Stimulated activated naive B cell treated with anti-CD40 and anti-IgM and Interleukin-4, amounts not matched to agents 10 μg/mL and 1 μg/mL and 100 μg/mL, for 72 hours (primary cell): ENCODE results near the gene ATAD3C.
"Not testable (repeated sequence)": the region's sequence is repeated elsewhere in the genome, so short reads cannot be mapped to it uniquely, and the experiment has no call there.

Experiments
- ATAC-seq, 2 donors: fragments of 150-1000 bp; cut with Tn5 transposase; replicated peaks; 2 replicates each; pipeline ENCODE4 v1.10.0; 2021; ENCODE audit warnings: moderate library complexity in 1 of 2
- DNase-seq: peaks from one replicate; pipeline ENCODE4 v3.0.0; 2021
- H3K27ac Mint-ChIP-seq: one replicate; pipeline ENCODE4 v1.8.0; 2022; ENCODE audit warnings: mild to moderate bottlenecking, mixed read lengths
- H3K27me3 Mint-ChIP-seq, 2 donors: one replicate each; pipeline ENCODE4 v1.8.0; 2022; ENCODE audit warnings: mixed read lengths in 2 of 2
- H3K36me3 Mint-ChIP-seq, 2 donors: one replicate each; pipeline ENCODE4 v1.8.0; 2022; ENCODE audit warnings: mixed read lengths in 2 of 2, mild to moderate bottlenecking in 1 of 2
- H3K4me1 Mint-ChIP-seq, 2 donors: one replicate each; pipeline ENCODE4 v1.8.0; 2022; ENCODE audit warnings: mixed read lengths in 2 of 2, mild to moderate bottlenecking in 1 of 2
- H3K4me3 Mint-ChIP-seq, 2 donors: one replicate each; pipeline ENCODE4 v1.8.0; 2022; ENCODE audit warnings: mild to moderate bottlenecking in 2 of 2, mixed read lengths in 2 of 2, moderate library complexity in 1 of 2
- H3K9me3 Mint-ChIP-seq, 2 donors: one replicate each; pipeline ENCODE4 v1.8.0; 2022; ENCODE audit warnings: mixed read lengths in 2 of 2, mild to moderate bottlenecking in 1 of 2

Gene ATAD3C

DNA sequence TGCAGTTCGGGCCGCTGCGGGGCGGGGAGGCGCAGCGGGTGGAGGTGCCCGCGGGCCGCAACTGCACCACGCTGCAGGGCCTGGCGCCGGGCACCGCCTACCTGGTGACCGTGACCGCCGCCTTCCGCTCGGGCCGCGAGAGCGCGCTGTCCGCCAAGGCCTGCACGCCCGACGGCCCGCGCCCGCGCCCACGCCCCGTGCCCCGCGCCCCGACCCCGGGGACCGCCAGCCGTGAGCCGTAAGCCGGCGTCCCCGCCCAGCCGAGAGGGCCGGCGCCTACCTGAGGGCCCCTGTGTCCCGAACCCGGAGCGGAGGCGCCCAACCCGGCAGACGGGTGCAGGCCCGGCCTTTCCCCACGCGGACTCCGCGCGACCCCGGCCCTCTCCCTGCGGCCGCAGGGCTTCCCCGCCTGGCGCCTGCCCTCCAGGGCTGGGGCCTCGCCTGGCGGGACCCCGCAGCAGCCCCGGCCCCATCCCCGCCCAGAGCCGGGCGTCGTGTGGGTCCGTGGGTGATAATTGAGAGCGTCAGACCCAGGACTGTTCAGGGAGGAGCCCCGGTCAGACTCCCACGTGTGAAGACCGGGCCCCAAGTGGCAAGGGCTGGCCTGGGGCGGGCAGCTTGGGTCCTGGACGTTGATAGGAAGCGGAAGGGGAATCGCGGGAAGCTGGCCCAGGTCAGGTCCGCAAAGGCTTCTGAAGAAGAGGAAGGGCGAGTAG, 9.8 kb upstream of the ATAD3C start:
- ATAC-seq (no peak), DNase-seq (no peak)
- peaks cover 15 to 45% of the 10 kb centered on the region in 2 donors for H3K27me3 Mint-ChIP-seq
- H3K27ac Mint-ChIP-seq = no peak overlapping the region
- peaks cover 15 to 23% of the 10 kb centered on the region in 2 donors for H3K4me1 Mint-ChIP-seq
- H3K9me3 Mint-ChIP-seq = no peaks in the 10 kb centered on the region
- no peaks in the 10 kb centered on the region for H3K36me3 Mint-ChIP-seq
- no peak overlapping the region for H3K4me3 Mint-ChIP-seq

DNA sequence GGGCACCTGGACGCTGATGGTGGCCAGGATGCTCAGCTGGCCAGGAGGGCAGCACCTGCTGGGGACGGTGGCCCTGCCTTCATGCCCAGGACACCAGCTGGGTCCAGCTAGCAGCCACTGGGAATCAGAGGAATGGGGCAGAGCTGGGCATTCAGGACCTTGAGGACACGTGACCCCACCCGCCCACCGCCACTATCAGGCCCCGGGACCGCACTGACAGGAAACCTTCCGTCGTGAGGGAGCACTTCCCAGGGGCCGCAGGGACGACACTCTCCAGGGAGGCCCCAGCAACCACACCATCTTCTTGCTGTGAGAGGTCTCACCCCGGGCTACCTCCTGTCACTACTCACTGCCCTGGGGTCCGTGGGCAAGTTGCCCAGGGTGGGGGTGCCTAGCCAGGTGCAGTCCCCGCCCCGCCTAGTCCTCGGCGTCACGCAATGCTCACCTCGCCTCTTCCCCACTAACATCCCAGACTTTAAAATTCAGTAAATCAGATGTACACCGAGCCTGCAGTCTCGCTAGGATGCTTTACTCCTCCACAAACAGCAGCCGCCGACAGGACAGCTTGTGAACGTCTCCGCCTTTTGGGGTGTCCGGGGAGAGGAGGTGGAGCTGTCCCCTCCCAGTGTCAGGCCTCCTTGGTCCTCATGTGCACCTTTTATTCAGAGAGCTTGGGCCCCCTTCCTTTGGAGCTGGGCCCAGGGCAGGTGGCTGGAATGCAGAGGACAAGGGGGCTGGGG, 9.1 kb upstream of the ATAD3C start:
- H3K36me3 Mint-ChIP-seq = no peaks in the 10 kb centered on the region
- no peak overlapping the region for H3K27ac Mint-ChIP-seq
- H3K27me3 Mint-ChIP-seq = peaks cover 9 to 38% of the 10 kb centered on the region in 2 donors
- no peaks in the 10 kb centered on the region for H3K9me3 Mint-ChIP-seq
- peak overlapping the region in 1 of 2 donors; percentile 22 for H3K4me3 Mint-ChIP-seq
- ATAC-seq = no peak
- no peak for DNase-seq
- H3K4me1 Mint-ChIP-seq = peaks cover 11 to 15% of the 10 kb centered on the region in 2 donors

DNA sequence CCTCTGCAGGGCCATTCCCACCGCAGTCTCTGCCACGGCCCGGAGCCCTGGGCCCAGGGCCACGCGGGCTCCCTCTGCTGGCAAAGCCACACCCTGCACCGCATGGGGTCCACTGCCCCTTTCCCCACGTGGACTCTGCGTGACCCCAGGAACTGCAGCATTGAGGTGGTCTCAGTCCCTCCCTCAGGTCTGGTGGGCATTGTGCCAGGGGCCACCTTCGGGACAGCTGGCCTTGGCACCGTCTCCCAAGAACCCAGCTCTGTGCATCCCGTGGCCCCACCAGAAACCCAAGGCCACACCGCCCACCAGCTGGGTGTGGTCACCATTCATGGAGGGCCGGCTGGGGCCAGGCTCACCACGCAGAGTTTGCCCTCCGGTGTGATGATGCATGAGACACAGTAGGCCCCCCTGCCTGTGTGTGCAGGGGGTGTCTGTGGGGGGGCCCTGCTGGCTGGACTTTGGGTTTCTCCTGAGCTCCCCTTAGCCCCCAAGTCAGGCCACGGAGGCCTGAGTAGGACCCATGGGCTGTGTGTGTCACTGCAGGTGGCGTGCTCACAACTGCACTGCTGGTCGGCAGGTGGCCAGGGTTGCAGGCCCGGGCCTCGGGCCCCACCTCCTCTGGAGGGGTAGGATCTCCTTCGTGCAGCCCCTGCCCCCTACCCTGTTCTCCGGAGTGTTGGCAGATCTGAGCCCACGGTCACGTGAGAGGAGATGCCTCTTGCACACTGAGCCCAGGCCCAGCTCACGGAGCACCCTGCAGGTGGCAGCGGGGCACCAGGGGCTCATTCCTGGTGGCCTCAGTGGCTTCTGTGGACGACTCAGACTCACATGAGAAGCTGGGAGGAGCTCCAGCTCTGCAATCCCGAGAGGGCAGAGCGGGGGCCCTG, 8.2 kb upstream of the ATAD3C start:
- no peaks in the 10 kb centered on the region for H3K36me3 Mint-ChIP-seq
- no peaks in the 10 kb centered on the region for H3K9me3 Mint-ChIP-seq
- H3K27me3 Mint-ChIP-seq = peaks cover 8 to 34% of the 10 kb centered on the region in 2 donors
- H3K4me3 Mint-ChIP-seq = peak overlapping the region in 1 of 2 donors; percentile 22
- no peak overlapping the region for H3K27ac Mint-ChIP-seq
- H3K4me1 Mint-ChIP-seq = peaks cover 10 to 11% of the 10 kb centered on the region in 2 donors
- peak; percentile 82 to 86 for ATAC-seq
- no peak for DNase-seq

DNA sequence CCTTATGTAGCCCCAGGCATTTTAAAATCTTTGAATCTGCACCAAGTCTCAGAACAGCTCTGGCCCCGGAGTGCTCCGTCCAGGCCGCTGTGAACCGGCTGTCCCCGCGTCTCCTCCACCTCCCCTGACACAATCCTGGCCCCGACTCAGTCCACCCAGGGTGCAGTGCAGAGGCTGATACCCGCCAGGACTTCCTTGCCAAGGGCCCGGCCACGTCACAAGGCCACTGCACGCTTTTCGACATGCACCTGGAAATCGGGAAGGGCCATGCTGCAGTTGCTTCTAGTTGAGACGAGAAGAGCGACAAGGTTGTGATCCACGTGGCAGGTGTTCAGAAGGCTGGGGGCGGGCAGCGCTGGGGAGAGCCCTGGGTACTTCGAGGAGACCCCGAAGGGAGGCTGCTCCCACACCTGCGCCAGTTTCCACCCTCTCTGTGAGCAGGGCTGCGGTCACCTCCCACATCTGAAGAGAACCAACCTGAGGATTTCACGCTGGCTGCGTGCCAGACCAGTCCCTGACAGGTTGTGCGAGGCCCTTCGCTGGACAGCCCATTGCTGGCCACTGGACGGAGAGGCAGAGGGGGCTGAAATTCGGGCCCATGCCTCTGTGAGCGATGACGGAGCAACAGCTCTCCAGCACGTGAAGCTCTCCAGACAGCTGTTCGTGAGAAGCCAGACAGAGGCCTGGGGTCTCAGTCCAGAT, 7.3 kb upstream of the ATAD3C start:
- no peak overlapping the region for H3K27ac Mint-ChIP-seq
- ATAC-seq (no peak), DNase-seq (no peak)
- peaks cover 7 to 9% of the 10 kb centered on the region in 2 donors for H3K4me1 Mint-ChIP-seq
- no peaks in the 10 kb centered on the region for H3K9me3 Mint-ChIP-seq
- H3K36me3 Mint-ChIP-seq = no peaks in the 10 kb centered on the region
- H3K27me3 Mint-ChIP-seq = peaks cover 5 to 26% of the 10 kb centered on the region in 2 donors
- H3K4me3 Mint-ChIP-seq = no peak overlapping the region

DNA sequence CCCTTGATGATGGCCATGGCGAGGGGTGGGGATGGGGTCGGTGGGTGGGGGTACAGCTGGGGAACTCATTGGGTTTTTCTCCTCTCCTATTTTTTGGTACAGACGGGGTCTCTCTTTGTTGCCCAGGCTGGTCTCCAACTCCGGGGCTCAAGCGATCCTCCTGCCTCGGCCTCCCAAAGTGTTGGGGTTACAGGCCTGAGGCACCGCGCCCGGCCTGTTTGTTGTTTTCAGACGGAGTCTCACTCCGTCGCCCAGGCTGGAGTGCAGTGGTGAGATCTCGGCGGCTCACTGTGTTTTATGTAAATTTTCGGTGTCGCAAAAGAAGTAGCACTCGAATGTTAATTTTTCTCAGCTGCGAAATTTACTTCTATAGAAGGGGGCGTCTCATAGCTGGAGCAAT, 2.9 kb upstream of the ATAD3C start:
- not testable (repeated sequence) for DNase-seq, H3K4me1 Mint-ChIP-seq, H3K4me3 Mint-ChIP-seq, ATAC-seq, H3K27ac Mint-ChIP-seq, H3K9me3 Mint-ChIP-seq, H3K36me3 Mint-ChIP-seq
- H3K27me3 Mint-ChIP-seq = peaks cover 6 to 14% of the 10 kb centered on the region in 2 donors

DNA sequence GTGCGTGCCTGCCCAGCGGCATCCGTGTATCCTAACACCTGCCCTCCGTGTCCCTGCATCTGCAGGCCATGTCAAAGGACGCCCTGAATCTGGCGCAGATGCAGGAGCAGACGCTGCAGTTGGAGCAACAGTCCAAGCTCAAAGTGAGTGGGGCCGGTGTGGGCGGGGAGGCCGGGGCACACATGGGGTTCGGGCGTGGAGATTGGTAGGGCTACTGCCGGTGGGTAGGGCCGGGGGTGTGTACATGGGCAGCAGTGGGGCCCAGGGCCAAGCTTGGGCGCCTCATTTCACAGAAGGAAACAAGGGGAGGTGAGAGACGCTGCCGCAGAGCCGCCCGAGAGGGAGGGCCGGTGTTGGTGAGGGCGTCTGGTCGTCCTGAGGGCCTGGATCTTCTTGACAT, 1.1 kb downstream of the ATAD3C start:
- H3K4me1 Mint-ChIP-seq, H3K36me3 Mint-ChIP-seq, ATAC-seq, DNase-seq, H3K27me3 Mint-ChIP-seq, H3K4me3 Mint-ChIP-seq, H3K27ac Mint-ChIP-seq, H3K9me3 Mint-ChIP-seq: not testable (repeated sequence)

DNA sequence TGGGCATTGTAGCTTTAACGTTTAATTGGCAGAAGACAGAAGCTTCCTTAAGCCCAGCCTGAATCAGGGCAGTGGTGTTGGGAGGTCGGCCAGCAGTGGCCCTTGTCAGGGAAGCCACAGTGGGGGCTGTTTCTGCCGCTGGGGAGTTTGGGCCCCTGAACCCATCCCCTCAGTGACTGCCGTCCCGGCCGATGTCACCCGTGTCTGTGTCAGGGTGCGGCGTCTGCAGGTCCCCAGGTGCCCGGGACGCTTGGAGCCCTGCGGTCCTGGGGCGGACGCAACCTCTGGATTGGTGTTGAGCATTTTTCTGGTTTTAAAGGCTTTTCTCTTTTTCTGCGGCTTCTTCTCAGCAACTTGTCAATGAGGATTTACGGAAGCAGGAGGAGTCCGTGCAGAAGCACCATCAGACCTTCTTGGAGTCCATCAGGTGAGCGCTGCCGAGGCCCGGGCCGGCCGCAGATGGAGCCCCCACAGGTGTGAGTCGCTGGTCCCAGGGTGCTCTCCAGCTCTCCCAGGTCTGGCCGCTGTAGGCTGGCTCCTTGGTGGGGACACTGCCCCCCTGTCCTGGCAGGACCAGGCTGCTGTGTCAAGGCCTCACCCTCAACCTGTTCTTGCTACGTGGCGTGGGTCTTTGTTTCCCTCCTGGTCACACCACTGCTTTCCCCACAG, 2.3 kb downstream of the ATAD3C start:
- no peak overlapping the region for H3K27ac Mint-ChIP-seq
- peaks cover 4 to 6% of the 10 kb centered on the region in 2 donors for H3K27me3 Mint-ChIP-seq
- ATAC-seq = no peak
- no peaks in the 10 kb centered on the region for H3K36me3 Mint-ChIP-seq
- no peak for DNase-seq
- no peaks in the 10 kb centered on the region for H3K4me1 Mint-ChIP-seq
- no peaks in the 10 kb centered on the region for H3K9me3 Mint-ChIP-seq
- H3K4me3 Mint-ChIP-seq = no peak overlapping the region

DNA sequence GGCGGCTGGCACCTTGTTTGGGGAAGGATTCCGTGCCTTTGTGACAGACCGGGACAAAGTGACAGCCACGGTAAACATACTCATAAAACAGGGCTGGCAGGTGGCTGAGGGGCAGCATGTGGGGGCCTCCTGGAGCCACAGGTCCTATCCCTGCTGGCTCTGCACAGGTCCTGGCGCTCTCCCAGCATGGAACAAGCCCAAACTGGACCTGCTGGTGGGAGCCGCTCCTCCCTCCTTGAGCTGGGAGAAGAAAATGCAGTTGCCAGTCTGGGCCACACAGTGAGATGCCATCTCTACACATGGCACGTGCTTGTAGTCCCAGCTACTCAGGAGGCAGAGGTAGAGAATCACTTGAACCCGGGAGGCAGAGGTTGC, 2.9 kb downstream of the ATAD3C start:
- not testable (repeated sequence) for H3K4me1 Mint-ChIP-seq, ATAC-seq, H3K27ac Mint-ChIP-seq, H3K4me3 Mint-ChIP-seq, DNase-seq, H3K36me3 Mint-ChIP-seq, H3K9me3 Mint-ChIP-seq, H3K27me3 Mint-ChIP-seq

DNA sequence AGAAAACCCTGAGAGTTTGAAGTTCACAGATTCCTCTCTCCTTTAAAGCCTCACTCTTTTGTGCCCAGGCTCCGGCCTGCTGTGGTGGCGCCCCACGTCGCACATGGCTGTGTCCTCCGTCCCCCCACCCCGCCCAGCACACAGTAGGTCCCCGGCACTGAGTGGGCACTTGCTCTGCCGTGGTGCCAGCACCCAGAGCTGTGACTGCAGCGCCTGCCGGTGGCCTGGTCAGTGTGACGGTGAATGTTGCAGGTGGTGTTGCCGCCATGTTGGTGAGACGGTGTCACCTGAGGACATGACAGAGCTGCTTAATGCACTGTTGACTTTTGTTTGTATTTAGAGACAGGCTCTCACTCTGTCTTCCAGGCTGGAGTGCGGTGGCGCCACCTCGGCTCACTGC, 3.4 kb downstream of the ATAD3C start:
- Mint-ChIP-seq H3K9me3 (no peaks in the 10 kb centered on the region), H3K27ac (no peak overlapping the region), H3K36me3 (no peaks in the 10 kb centered on the region), H3K4me3 (no peak overlapping the region), H3K4me1 (no peaks in the 10 kb centered on the region), H3K27me3 (peaks cover 6 to 9% of the 10 kb centered on the region in 2 donors)
- ATAC-seq = no peak
- DNase-seq = no peak

DNA sequence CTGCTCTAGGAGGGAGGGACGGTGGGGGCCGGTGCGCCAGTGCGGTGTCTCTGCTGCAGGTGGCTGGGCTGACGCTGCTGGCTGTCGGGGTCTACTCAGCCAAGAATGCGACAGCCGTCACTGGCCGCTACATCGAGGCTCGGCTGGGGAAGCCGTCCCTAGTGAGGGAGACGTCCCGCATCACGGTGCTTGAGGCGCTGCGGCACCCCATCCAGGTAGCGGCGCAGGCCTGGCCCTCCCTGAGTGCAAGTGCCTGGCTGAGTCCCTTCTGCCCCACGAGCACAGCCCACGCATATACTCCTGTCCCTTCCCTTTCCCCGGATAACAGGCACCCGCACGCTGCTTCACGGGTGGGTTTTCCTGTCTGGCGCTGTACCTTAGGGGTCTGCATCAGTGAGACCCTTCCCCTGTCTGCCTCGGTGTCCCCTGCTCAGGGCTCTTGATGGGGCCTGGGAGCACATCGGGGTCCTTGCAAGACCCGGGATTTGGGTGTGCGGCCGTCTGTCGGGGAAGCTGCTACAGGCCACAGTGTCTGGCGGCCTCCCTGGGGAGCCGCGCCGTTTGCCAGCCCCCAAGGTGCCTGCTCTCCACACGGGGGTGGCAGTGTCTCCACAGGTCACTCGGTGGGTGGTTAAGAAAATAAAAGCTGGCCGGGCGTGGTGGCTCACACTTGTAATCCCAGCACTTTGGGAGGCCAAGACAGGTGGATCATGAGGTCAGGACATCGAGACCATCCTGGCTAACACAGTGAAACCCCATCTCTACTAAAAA, 5.0 kb downstream of the ATAD3C start:
- not testable (repeated sequence) for H3K36me3 Mint-ChIP-seq, DNase-seq, H3K4me3 Mint-ChIP-seq, ATAC-seq, H3K27ac Mint-ChIP-seq, H3K9me3 Mint-ChIP-seq, H3K4me1 Mint-ChIP-seq, H3K27me3 Mint-ChIP-seq

DNA sequence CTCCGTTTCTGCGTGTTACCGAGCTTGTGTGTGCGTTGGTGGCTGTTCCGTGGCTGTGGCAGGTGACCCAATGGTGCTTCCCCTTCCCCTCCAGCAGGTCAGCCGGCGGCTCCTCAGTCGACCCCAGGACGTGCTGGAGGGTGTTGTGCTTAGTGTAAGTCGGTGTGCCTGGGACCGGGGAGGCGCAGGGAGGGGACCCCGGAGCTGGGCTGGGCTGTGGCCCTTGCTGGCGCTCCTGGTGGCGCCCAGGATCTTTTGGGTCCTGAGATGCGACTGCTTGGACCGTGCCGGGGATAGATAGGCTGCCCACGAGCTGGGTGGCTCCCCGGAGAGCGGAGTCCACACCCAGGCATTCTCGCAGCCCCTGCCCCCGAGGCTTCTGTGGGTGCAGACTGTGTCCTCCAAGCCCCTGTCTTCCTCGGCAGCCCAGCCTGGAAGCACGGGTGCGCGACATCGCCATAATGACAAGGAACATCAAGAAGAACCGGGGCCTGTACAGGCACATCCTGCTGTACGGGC, 5.9 kb downstream of the ATAD3C start:
- Mint-ChIP-seq H3K27ac (no peak overlapping the region), H3K36me3 (no peaks in the 10 kb centered on the region), H3K4me3 (no peak overlapping the region), H3K4me1 (no peaks in the 10 kb centered on the region), H3K9me3 (no peaks in the 10 kb centered on the region), H3K27me3 (peaks cover 0 to 5% of the 10 kb centered on the region in 2 donors)
- ATAC-seq = no peak
- DNase-seq = no peak

DNA sequence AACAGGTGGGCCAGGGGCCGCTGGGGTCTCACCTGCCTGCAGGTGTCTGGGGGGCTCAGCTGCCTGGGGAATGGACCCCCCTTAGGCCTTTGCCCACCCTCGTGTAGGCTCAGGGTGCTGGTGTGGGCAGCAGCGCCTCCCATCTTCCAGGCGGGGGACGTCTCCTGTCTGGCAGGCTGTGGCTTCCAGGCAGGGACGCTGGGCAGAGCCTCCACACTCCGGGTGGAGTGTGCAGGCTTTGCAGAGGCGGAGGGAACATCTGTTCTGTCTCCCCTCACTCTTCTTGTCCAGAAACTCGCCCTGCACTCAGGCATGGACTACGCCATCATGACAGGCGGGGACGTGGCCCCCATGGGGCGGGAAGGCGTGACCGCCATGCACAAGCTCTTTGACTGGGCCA, 6.4 kb downstream of the ATAD3C start:
- not testable (repeated sequence) for H3K27me3 Mint-ChIP-seq, DNase-seq, ATAC-seq, H3K36me3 Mint-ChIP-seq, H3K4me1 Mint-ChIP-seq, H3K4me3 Mint-ChIP-seq, H3K27ac Mint-ChIP-seq, H3K9me3 Mint-ChIP-seq

DNA sequence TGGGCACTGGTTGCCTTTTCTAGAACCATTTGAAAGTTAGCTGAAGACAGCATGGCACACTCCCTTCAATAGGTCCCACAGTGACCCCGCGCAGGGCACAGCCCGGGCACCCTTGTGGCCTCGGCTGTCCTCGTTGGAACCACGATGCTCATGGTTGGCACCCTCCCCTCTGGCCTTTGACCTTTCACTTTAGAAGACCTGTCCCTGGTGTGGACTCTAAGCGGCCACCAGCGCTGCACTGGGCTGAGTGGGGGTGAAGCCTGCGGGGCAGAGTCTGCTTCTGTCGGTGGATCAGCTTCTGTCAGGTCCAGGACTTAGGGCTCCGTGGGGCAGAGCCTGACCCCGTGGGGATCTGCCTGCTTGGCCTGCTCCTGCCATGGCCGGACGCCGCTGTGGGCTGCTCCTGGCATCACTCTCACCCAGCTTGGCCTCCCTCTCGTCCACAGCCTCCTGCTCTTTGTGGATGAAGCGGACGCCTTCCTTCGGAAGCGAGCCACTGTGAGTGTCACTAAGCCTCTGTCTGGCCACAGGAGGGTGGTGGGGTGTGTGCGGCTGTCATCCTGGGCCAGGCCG, 7.3 kb downstream of the ATAD3C start:
- not testable (repeated sequence) for H3K9me3 Mint-ChIP-seq, H3K4me3 Mint-ChIP-seq, H3K4me1 Mint-ChIP-seq, DNase-seq, H3K27ac Mint-ChIP-seq, H3K36me3 Mint-ChIP-seq
- peak in 1 of 2 donors; percentile 12 for ATAC-seq
- H3K27me3 Mint-ChIP-seq = peaks cover 5 to 11% of the 10 kb centered on the region in 2 donors
